Muscle layer of colon (tissue), 2 donors: ENCODE data around the gene OR2A5.
"Not testable (repeated sequence)": the region's sequence is repeated elsewhere in the genome, so short reads cannot be mapped to it uniquely, and the experiment has no call there.

Experiments
- H3K27ac ChIP-seq: one replicate; pipeline ENCODE4 v1.7.0; 2013; ENCODE audit warnings: low read depth, mild to moderate bottlenecking, low read length, moderate library complexity
- H3K27me3 ChIP-seq, 2 donors: one replicate each; pipeline ENCODE4 v1.7.0; 2013; ENCODE audit warnings: low read length in 2 of 2, mild to moderate bottlenecking in 2 of 2; ENCODE audit not compliant: insufficient read depth in 2 of 2, control insufficient read depth in 1 of 2
- H3K36me3 ChIP-seq: one replicate; pipeline ENCODE4 v1.7.0; 2013; ENCODE audit warnings: mild to moderate bottlenecking, low read length; ENCODE audit not compliant: insufficient read depth
- H3K4me1 ChIP-seq: one replicate; pipeline ENCODE4 v1.7.0; 2013; ENCODE audit warnings: mild to moderate bottlenecking, low read length; ENCODE audit not compliant: insufficient read depth
- H3K4me3 ChIP-seq, 2 donors: one replicate each; pipeline ENCODE4 v1.7.0; 2013; ENCODE audit warnings: low read length in 2 of 2, low read depth in 1 of 2, mild to moderate bottlenecking in 1 of 2, moderate library complexity in 1 of 2
- H3K9ac ChIP-seq: one replicate; pipeline ENCODE4 v1.7.0; 2013; ENCODE audit warnings: low read length
- H3K9me3 ChIP-seq: one replicate; pipeline ENCODE4 v1.7.0; 2013; ENCODE audit warnings: mild to moderate bottlenecking, low read length
- donor health status: abdominal sarcoma.
- donor health status: Adenocarcinoma of cecum.

OR2A5 gene

DNA sequence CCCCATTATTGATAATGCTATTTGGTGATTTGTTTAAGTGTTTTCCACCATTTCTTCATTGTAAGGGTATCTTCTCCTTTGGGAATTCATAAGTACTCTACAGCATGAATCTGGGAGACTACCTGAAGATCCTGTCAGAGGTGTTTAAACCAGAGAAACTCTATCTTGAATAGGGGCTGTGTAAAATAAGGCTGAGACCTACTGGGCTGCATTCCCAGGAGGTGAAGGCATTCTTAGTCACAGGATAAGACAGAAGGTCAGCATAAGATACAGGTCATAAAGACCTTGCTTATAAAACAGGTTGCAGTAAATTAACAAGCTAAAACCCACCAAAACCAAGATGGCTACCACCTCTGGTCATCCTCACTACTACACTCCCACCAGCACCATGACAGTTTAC, 13.4 kb upstream of the OR2A5 start:
- no peak overlapping the region for H3K9ac ChIP-seq
- no peak overlapping the region for H3K4me3 ChIP-seq
- H3K36me3 ChIP-seq, result no peaks in the 10 kb centered on the region
- H3K9me3 ChIP-seq, result no peaks in the 10 kb centered on the region
- H3K27ac ChIP-seq, result no peak overlapping the region
- no peaks in the 10 kb centered on the region for H3K27me3 ChIP-seq
- H3K4me1 ChIP-seq, result no peaks in the 10 kb centered on the region

DNA sequence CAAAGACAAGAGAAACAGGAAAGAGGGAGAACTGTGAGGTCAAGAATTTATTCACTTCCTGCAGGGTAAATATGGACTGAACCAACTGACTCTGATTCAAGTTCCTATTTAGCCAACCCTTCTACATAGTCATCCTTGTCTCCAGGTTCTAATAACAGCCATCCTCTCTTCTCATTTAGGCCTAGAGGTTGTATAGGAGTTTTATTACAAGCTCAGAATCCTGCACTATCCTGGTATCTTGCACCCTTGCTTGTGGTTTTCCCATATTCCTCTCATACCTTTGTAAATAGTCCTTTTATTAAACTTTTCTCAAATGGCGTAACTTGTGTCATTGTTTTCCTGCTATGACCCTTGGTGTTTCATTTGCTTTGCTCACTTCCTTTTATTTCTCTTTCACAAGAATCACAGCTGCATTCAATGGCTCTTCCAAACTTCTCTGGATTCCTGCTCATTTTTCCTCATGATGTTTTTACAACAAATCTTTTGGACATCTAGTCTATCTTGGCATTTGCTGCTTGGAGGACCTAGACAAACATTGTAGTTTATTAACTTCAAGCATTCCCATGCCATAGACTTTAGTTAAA, 12.4 kb upstream of the OR2A5 start:
- Histone ChIP-seq H3K4me1 (no peaks in the 10 kb centered on the region), H3K27ac (no peak overlapping the region), H3K36me3 (no peaks in the 10 kb centered on the region), H3K27me3 (no peaks in the 10 kb centered on the region), H3K9ac (no peak overlapping the region), H3K4me3 (no peak overlapping the region), H3K9me3 (no peaks in the 10 kb centered on the region)

DNA sequence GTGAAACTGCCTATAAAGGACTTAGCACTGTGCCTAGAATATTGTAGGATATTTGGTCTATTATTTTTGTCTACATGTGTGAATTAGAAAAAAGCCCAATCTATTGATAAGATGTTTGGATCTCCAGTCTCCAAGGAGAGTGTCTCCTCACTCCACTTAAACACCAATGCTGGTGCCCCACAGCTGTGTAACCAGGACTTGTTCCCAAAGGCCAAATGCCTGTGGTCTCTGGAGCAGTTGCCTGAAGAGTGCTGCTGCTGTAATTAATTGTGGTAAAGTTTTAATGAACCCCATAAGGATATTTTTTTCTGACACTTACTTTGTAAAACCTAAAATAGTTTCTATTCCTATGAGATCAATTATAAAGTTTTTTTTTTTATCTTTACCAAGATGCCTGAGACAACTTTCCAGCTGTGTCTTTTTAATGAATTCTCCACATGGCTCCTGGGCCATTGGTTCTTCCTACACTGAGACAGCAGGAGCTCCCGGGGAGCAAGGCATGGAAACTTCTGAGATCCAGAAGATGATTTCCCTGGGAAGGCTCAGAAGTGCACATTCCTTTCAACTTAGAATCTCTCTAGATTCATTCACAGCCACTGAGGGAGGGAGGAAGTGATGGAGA, 11.2 kb upstream of the OR2A5 start:
- Histone ChIP-seq H3K36me3 (no peaks in the 10 kb centered on the region), H3K9ac (no peak overlapping the region), H3K27me3 (no peaks in the 10 kb centered on the region), H3K9me3 (no peaks in the 10 kb centered on the region), H3K4me3 (no peak overlapping the region), H3K27ac (no peak overlapping the region), H3K4me1 (no peaks in the 10 kb centered on the region)

DNA sequence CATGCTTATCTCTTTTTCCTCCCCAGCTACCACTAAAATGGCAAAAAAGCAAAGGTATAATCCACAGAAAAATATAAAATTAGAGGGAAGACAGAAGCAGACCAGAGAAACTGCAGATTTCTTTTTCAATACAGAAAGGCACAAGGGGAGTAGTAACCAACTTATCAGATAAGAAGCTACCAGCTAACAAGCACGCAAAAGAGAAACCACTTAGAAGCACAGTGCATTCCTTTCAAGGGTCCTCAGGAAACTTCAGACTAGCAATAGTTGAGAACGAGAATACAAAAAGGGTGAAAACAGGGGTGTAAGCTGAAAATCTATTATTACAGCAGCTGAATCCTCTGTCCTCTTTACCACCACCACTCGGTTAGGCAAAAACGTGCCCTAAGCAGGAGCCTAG, 9.9 kb upstream of the OR2A5 start:
- Histone ChIP-seq H3K4me3 (no peak overlapping the region), H3K4me1 (no peaks in the 10 kb centered on the region), H3K27me3 (no peaks in the 10 kb centered on the region), H3K27ac (no peak overlapping the region), H3K36me3 (no peaks in the 10 kb centered on the region), H3K9ac (no peak overlapping the region), H3K9me3 (no peaks in the 10 kb centered on the region)

DNA sequence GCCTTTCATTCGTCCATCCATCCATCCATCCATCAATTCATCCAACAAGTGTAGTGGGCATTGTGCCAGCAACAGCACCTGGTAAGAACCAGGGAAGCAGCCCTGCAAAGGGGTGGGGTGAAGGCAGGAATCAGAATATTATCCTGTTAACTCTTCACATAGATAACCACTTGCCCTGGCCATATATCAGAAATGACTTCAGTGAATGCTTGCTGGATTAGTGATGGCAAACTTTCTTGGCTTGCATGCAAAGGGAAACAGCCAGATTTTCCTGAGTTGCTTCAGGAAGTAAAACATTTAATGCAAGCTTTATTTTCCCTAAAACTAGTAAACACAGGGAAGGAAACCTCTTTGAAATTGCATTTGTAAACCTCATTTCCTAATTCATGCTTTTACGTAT, 743 bp downstream of the OR2A5 start:
- Histone ChIP-seq H3K27ac (no peak overlapping the region), H3K9me3 (no peaks in the 10 kb centered on the region), H3K4me1 (no peaks in the 10 kb centered on the region), H3K27me3 (no peaks in the 10 kb centered on the region), H3K4me3 (no peak overlapping the region), H3K9ac (no peak overlapping the region), H3K36me3 (no peaks in the 10 kb centered on the region)

DNA sequence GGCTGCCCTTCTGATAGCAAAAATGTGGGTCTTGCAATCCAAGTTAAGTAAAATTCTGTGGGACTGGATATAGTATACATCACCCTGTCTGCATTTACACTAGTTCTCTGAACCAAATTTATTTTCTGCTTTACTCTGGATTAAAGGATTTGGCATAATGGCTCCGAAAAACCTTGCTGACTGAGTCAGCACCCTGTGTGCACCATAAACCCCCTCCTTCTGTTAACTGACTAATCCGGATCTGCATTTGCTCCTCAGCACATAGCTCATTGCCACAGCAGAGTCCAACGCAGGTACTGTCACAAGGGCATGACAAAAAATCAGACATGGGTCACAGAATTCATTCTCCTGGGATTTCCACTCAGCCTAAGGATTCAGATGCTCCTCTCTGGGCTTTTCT, 1.3 kb downstream of the OR2A5 start:
- no peaks in the 10 kb centered on the region for H3K9me3 ChIP-seq
- no peak overlapping the region for H3K4me3 ChIP-seq
- no peak overlapping the region for H3K9ac ChIP-seq
- no peak overlapping the region for H3K27ac ChIP-seq
- no peaks in the 10 kb centered on the region for H3K4me1 ChIP-seq
- no peaks in the 10 kb centered on the region for H3K27me3 ChIP-seq
- H3K36me3 ChIP-seq, result no peaks in the 10 kb centered on the region

DNA sequence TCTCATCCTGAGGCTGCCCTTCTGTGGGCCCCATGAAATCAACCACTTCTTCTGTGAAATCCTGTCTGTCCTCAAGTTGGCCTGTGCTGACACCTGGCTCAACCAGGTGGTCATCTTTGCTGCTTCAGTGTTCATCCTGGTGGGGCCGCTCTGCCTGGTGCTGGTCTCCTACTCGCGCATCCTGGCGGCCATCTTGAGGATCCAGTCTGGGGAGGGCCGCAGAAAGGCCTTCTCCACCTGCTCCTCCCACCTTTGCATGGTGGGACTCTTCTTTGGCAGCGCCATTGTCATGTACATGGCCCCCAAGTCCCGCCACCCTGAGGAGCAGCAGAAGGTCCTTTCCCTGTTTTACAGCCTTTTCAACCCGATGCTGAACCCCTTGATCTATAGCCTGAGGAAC, 2.1 kb downstream of the OR2A5 start:
- H3K4me3 ChIP-seq, H3K27ac ChIP-seq, H3K27me3 ChIP-seq, H3K9ac ChIP-seq, H3K9me3 ChIP-seq, H3K36me3 ChIP-seq, H3K4me1 ChIP-seq: not testable (repeated sequence)

DNA sequence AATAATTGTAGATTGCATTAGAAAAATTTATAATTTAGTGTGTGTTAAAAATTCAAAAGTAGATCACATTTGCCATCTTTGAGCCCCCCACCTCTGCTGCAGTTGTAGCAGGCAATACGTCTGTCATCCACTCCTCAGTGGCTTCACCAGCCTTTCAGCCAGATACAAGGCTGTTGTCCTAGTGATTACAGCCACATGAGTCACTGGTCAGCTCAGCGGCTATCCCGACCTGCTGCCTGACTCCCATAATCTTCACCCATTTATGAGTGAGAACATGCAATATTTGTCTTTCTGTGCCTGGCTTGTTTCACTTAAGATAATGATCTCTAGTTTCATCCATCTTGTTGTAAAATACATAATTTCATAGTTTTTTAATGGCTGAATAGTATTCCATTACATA, 9.2 kb downstream of the OR2A5 start:
- Histone ChIP-seq H3K27ac (no peak overlapping the region), H3K4me1 (no peaks in the 10 kb centered on the region), H3K27me3 (no peaks in the 10 kb centered on the region), H3K9ac (no peak overlapping the region), H3K4me3 (no peak overlapping the region), H3K36me3 (no peaks in the 10 kb centered on the region), H3K9me3 (no peaks in the 10 kb centered on the region)

DNA sequence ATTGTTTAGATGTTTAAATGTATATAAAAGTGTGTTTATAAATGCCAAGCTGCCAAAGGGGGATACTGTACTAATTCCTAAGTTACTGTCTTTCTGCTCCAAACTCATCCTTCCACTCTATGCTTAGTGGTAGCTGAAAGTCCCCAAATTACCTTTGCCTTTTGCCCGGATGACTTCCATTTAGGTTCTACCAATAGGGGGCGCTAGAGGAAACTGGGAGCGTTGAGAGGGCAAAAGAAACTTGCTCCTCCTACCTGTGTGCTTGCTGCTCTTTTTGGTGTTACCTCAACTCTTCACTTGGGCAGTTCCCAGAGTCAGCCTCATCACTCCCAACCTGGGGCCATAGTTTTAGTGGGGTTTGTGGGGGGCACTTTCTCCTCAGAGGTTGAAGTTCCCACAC, 15.0 kb downstream of the OR2A5 start:
- Histone ChIP-seq H3K36me3 (no peaks in the 10 kb centered on the region), H3K4me3 (no peak overlapping the region), H3K4me1 (no peaks in the 10 kb centered on the region), H3K9me3 (no peaks in the 10 kb centered on the region), H3K27ac (no peak overlapping the region), H3K27me3 (no peaks in the 10 kb centered on the region), H3K9ac (no peak overlapping the region)

DNA sequence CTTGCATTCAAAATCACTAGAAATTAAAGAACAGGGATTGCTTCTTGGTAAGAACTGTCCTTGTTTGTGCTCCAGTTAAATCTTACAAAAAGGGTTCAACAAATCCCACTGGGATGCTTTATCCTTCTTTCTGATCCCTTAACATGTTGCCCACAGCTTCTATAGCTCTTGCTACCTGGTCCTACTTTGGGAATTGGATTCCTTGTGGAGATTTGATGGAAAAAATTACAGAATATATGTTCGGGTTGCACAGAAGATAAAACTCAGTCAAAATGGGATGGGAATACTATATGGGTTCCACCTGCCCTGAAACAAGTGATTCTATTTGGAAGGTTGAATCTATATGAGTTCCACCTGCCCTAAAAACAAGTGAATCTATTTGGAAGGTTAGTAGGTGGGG, 20.8 kb downstream of the OR2A5 start, which contains the start of gene OR2A25:
Gene OR2A25, plus strand, starts transcription at position 301 of the 400 bp plus-strand sequence. CDS start 4,409 bp downstream, outside the sequence.
- H3K27me3 ChIP-seq, result no peaks in the 10 kb centered on the region
- H3K36me3 ChIP-seq, result no peaks in the 10 kb centered on the region
- H3K27ac ChIP-seq, result no peak within 1 kb of the TSS
- no peaks in the 10 kb centered on the region for H3K4me1 ChIP-seq
- H3K9me3 ChIP-seq, result no peaks in the 10 kb centered on the region
- H3K9ac ChIP-seq, result no peak within 1 kb of the TSS
- H3K4me3 ChIP-seq, result no peak within 1 kb of the TSS

DNA sequence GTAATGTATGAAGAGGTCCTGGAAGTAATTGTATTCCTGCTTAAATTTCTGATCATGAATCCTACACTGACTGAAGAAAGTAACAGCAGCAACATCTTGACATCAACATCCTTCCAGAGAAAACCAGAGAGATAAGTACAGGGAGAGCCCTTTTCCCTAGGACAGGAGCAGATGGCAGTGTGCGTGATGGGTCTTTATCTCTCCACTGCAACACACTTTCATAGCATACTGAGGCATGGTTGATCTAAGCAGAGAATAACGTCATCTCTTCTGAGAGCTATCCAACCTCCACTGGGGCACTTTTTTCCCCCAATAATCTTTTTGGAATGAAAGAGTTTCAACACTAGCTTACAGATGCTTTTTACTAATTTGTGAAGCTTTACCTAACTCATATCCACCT, 21.2 kb downstream of the OR2A5 start:
- H3K4me3 ChIP-seq, result no peak overlapping the region
- H3K27ac ChIP-seq, result no peak overlapping the region
- H3K9me3 ChIP-seq, result no peaks in the 10 kb centered on the region
- H3K9ac ChIP-seq, result no peak overlapping the region
- H3K36me3 ChIP-seq, result no peaks in the 10 kb centered on the region
- no peaks in the 10 kb centered on the region for H3K27me3 ChIP-seq
- H3K4me1 ChIP-seq, result no peaks in the 10 kb centered on the region

DNA sequence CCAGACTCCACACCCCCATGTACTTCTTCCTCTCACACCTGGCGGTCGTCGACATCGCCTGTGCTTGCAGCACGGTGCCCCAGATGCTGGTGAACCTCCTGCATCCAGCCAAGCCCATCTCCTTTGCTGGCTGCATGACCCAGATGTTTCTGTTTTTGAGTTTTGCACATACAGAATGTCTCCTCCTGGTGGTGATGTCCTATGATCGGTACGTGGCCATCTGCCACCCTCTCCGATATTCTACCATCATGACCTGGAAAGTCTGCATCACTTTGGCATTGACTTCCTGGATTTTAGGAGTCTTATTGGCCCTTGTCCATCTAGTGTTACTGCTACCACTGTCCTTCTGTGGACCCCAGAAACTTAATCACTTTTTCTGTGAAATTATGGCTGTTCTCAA, 25.6 kb downstream of the OR2A5 start:
- no peaks in the 10 kb centered on the region for H3K9me3 ChIP-seq
- H3K9ac ChIP-seq, result no peak overlapping the region
- H3K27me3 ChIP-seq, result no peaks in the 10 kb centered on the region
- no peaks in the 10 kb centered on the region for H3K4me1 ChIP-seq
- H3K36me3 ChIP-seq, result no peaks in the 10 kb centered on the region
- no peak overlapping the region for H3K4me3 ChIP-seq
- no peak overlapping the region for H3K27ac ChIP-seq
